Endothelial cell of umbilical vein (primary cell): ENCODE measurements around the gene DPY30. TPM values are rescaled to one million over a fixed set of nuclear protein-coding genes. Genes with fewer than 3 reads are reported as not detected.

Experiments used
- BruUV-seq: library from RNA; stranded (reverse); fragments of 400-500 nt; replicated peaks from 2 replicates; lab custom pipeline; 2021; lab: Mats Ljungman, UMichigan
- CTCF ChIA-PET: fragments of 300-600, 350-600 bp; sonication (Branson Sonifier 250); formaldehyde crosslinking; loops from one replicate; lab custom pipeline; 2021; ENCODE audit warnings: antibody characterized with exemption, inconsistent platforms; lab: Charles Lee
- POLR2A ChIA-PET: fragments of 300-600, 350-600 bp; sonication (Branson Sonifier 250); formaldehyde crosslinking; loops from one replicate; lab custom pipeline; 2021; ENCODE audit warnings: antibody characterized with exemption, inconsistent platforms; lab: Charles Lee
- DNase-seq: peaks from one replicate; pipeline ENCODE4 v3.0.0-alpha.2; 2011; ENCODE audit warnings: low read depth, low spot score
- FAIRE-seq: peaks from 2 replicates; lab custom pipeline; 2011; peaks lifted over from hg19 to GRCh38; lab: Jason Lieb, UNC
- H2AFZ ChIP-seq: 2 replicates; pipeline ENCODE4 v1.6.0; 2012; ENCODE audit warnings: low read depth, low read length, control low read depth, inconsistent platforms
- H3K27ac ChIP-seq: 2 replicates; pipeline ENCODE4 v1.5.1; 2011; ENCODE audit warnings: low read depth, mild to moderate bottlenecking, control low read depth, low read length, moderate library complexity; ENCODE audit not compliant: insufficient read depth
- H3K27me3 ChIP-seq, 2 experiments: 2 replicates each; pipeline versions ENCODE4 v1.6.0 to v1.6.1; 2011; ENCODE audit warnings: low read length in 2 of 2, mixed read lengths in 1 of 2; ENCODE audit not compliant: control insufficient read depth in 2 of 2, insufficient read depth in 2 of 2
- H3K36me3 ChIP-seq, 2 experiments: 2 replicates in 1 of 2; 3 replicates in 1 of 2; pipeline ENCODE4 v1.5.1; 2011; ENCODE audit warnings: low read length in 2 of 2, mild to moderate bottlenecking in 1 of 2, moderate library complexity in 1 of 2; ENCODE audit not compliant: control insufficient read depth in 2 of 2, insufficient read depth in 2 of 2; ENCODE audit errors: extremely low read depth in 1 of 2
- H3K4me1 ChIP-seq: 3 replicates; pipeline ENCODE4 v1.5.1; 2011; ENCODE audit warnings: mild to moderate bottlenecking, low read length; ENCODE audit not compliant: control insufficient read depth, insufficient read depth; ENCODE audit errors: extremely low read depth
- H3K4me2 ChIP-seq: 2 replicates; pipeline ENCODE4 v1.6.1; 2011; ENCODE audit warnings: low read length, control low read depth, mixed read lengths; ENCODE audit not compliant: insufficient read depth
- H3K4me3 ChIP-seq, 3 experiments: fragments of 200-600 bp in 1 of 3; sonication (generic), shearing (Covaris generic) in 1 of 3; replicated peaks in 1 of 3; 2 replicates each; pipeline ENCODE4 v1.5.1; 2011 to 2016; ENCODE audit warnings: control low read depth in 3 of 3, low read length in 3 of 3, mild to moderate bottlenecking in 2 of 3, inconsistent platforms in 1 of 3, low read depth in 1 of 3, moderate library complexity in 1 of 3; ENCODE audit not compliant: insufficient read depth in 1 of 3
- H3K79me2 ChIP-seq: 2 replicates; pipeline ENCODE4 v1.6.0; 2012; ENCODE audit warnings: low read length, inconsistent platforms; ENCODE audit not compliant: control insufficient read depth, insufficient read depth
- H3K9ac ChIP-seq: replicated peaks from 2 replicates; pipeline ENCODE3; 2011; ENCODE audit warnings: low read length, control low read depth; ENCODE audit not compliant: insufficient read depth; ENCODE audit errors: extremely low read depth
- H3K9me1 ChIP-seq: replicated peaks from 3 replicates; pipeline ENCODE4 v1.6.0; 2011; ENCODE audit warnings: mild to moderate bottlenecking, low read length; ENCODE audit not compliant: control insufficient read depth, insufficient read depth; ENCODE audit errors: extremely low read depth
- H3K9me3 ChIP-seq: replicated peaks from 2 replicates; pipeline ENCODE4 v1.5.1; 2012; ENCODE audit warnings: low read length, inconsistent platforms; ENCODE audit not compliant: control insufficient read depth, insufficient read depth
- H4K20me1 ChIP-seq: replicated peaks from 2 replicates; pipeline ENCODE3; 2011; ENCODE audit warnings: mild to moderate bottlenecking, low read length; ENCODE audit not compliant: control insufficient read depth, insufficient read depth; ENCODE audit errors: extremely low read depth
- EZH2 ChIP-seq: IDR thresholded peaks from 2 replicates; pipeline ENCODE4 v1.6.1; 2012; ENCODE audit warnings: borderline replicate concordance, low read depth, mild to moderate bottlenecking, moderate library complexity, low read length, inconsistent platforms; ENCODE audit not compliant: severe bottlenecking
- FOS ChIP-seq: IDR thresholded peaks from 2 replicates; pipeline ENCODE4 v1.6.1; 2011; ENCODE audit warnings: mild to moderate bottlenecking, low read length, moderate library complexity, borderline replicate concordance; ENCODE audit not compliant: insufficient read depth
- GATA2 ChIP-seq: IDR thresholded peaks from 2 replicates; pipeline ENCODE4 v1.7.0; 2011; ENCODE audit warnings: low read depth, mild to moderate bottlenecking, moderate library complexity, mixed read lengths, low read length; ENCODE audit not compliant: insufficient read length, insufficient read depth
- JUN ChIP-seq: IDR thresholded peaks from 2 replicates; pipeline ENCODE4 v1.6.1; 2011; ENCODE audit warnings: borderline replicate concordance, low read depth; ENCODE audit not compliant: insufficient read length, insufficient read depth
- MYC ChIP-seq: IDR thresholded peaks from one replicate; pipeline ENCODE4 v1.6.1; 2011; ENCODE audit warnings: mild to moderate bottlenecking, low read depth, low read length
- POLR2A ChIP-seq: IDR thresholded peaks from 2 replicates; pipeline ENCODE4 v1.6.1; 2012; ENCODE audit warnings: low read depth, mild to moderate bottlenecking, control low read depth, low read length
- POLR2AphosphoS5 ChIP-seq: IDR thresholded peaks from 2 replicates; pipeline ENCODE4 v1.6.1; 2012; ENCODE audit warnings: low read depth, mild to moderate bottlenecking, control low read depth, low read length, moderate library complexity; ENCODE audit not compliant: insufficient read depth
- dilution Hi-C: fragments of 300-500 bp; cut with MboI; formaldehyde crosslinking; loops from one replicate; pipeline ENCODE4 v1.15.0; 2019; ENCODE audit warnings: low sequenced_read_pairs; ENCODE audit not compliant: extremely low pct_ligation_motif_present
- intact Hi-C: fragments of 100-400 bp; cut with micrococcal nuclease; formaldehyde crosslinking; loops from one replicate; pipeline ENCODE4 v1.10.0; 2022
- polyA plus RNA-seq, 4 experiments: library from polyadenylated mRNA; depleted of rRNA in 3 of 4; stranded (reverse) in 3 of 4; unstranded in 1 of 4; fragments of >200 nt; gene quantifications; 2 replicates each; pipeline versions ENCODE4 v1.2.1 to v1.2.3, GENCODE V29; 2011 to 2012; ENCODE audit warnings: missing spikeins in 1 of 4
- total RNA-seq: library from RNA; stranded (reverse); gene quantifications from 2 replicates; pipeline ENCODE4 v1.2.3, GENCODE V29; 2021
- TF ChIP-seq, protein P1 (sequence below), 2 donors: IDR thresholded peaks; 1 replicate in 1 of 2; 2 replicates in 1 of 2; pipeline ENCODE4 v1.5.1; 2011; ENCODE audit warnings: low read length in 2 of 2, mild to moderate bottlenecking in 2 of 2, moderate library complexity in 2 of 2, control low read depth in 1 of 2, inconsistent platforms in 1 of 2, low read depth in 1 of 2; ENCODE audit not compliant: insufficient read depth in 1 of 2; ENCODE audit errors: extremely low read depth in 1 of 2
- TF ChIP-seq, protein P2 (sequence below): IDR thresholded peaks from 2 replicates; pipeline ENCODE4 v1.6.1; 2011; ENCODE audit not compliant: insufficient read depth, insufficient read length

The DPY30 gene
- total and polyA plus RNA-seq, 2 donors (not counting 3 experiments of a cell fraction or from before 2014, with no cell fraction given) = 78.4 to 83.4 TPM

DNA sequence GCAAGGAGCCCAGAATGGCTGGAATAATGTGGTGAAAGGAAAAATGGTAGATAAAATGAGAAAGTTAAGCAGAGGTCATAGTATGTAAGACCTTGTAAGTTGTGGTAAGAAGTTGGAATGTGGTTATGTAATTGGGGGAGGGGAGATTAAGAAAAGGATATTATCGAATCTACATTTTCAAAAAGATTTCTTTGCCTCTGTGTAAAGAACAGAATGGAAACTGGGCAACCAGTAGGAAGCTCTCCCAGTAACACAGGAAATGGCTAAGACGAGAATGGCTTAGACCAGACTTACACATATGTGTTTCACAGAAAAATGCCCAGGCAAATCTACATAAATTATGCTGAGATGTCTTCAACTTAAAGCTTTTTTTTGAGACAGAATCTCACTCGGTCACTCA is 42.0 kb downstream of the DPY30 start:
- dilution Hi-C loops = no loop called here
- Histone ChIP-seq H3K4me3 (no peak overlapping the region), H3K27ac (no peak overlapping the region), H3K27me3 (no peaks in the 10 kb centered on the region), H2AFZ (no peak overlapping the region), H3K36me3 (no peaks in the 10 kb centered on the region), H4K20me1 (peaks cover 6% of the 10 kb centered on the region), H3K9me1 (no peaks in the 10 kb centered on the region), H3K9me3 (no peaks in the 10 kb centered on the region), H3K4me1 (peaks cover 2% of the 10 kb centered on the region), H3K79me2 (peaks cover 89% of the 10 kb centered on the region), H3K9ac (no peak overlapping the region), H3K4me2 (no peak overlapping the region)
- CTCF ChIA-PET = interaction anchor here (2.0 kb wide), 1 partner anchor 11 kb away, joined by 8 read pairs; no protein-coding TSS in a partner anchor
- FAIRE-seq (peak; percentile 35), DNase-seq (peak; percentile 29)
- BruUV-seq = no TSS peak
- POLR2A ChIA-PET = no interaction called here
- TF ChIP-seq POLR2A (no peak), MYC (no peak), POLR2AphosphoS5 (no peak), EZH2 (no peak), FOS (no peak), GATA2 (no peak), JUN (no peak)
- TF ChIP-seq, protein P1, sequence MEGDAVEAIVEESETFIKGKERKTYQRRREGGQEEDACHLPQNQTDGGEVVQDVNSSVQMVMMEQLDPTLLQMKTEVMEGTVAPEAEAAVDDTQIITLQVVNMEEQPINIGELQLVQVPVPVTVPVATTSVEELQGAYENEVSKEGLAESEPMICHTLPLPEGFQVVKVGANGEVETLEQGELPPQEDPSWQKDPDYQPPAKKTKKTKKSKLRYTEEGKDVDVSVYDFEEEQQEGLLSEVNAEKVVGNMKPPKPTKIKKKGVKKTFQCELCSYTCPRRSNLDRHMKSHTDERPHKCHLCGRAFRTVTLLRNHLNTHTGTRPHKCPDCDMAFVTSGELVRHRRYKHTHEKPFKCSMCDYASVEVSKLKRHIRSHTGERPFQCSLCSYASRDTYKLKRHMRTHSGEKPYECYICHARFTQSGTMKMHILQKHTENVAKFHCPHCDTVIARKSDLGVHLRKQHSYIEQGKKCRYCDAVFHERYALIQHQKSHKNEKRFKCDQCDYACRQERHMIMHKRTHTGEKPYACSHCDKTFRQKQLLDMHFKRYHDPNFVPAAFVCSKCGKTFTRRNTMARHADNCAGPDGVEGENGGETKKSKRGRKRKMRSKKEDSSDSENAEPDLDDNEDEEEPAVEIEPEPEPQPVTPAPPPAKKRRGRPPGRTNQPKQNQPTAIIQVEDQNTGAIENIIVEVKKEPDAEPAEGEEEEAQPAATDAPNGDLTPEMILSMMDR (IDR thresholded peaks at IDR 0.05; ENCODE audit: extremely low read depth in 1 of 2, insufficient read depth in 1 of 2, low read depth in 1 of 2, low read length in 2 of 2) = no peak
- TF ChIP-seq, protein P2, sequence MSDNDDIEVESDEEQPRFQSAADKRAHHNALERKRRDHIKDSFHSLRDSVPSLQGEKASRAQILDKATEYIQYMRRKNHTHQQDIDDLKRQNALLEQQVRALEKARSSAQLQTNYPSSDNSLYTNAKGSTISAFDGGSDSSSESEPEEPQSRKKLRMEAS = no peak
- intact Hi-C loops = no loop called here
